ENCODE data around the gene PIK3R6. TPM values are rescaled to one million over a fixed set of nuclear protein-coding genes. Genes with fewer than 3 reads are reported as not detected.
A peak's percentile ranks its signal among the peaks of the same experiment; 100 is the strongest.

Gene PIK3R6
- total RNA-seq, 1 experiment from 2014 or later, result not detected

- Histone ChIP-seq H3K4me1 (ENCODE audit: insufficient read depth, low read length) (no peaks in the 10 kb centered on the region), H2AFZ (ENCODE audit: low read length) (no peak overlapping the region), H3K27me3 (ENCODE audit: low read length) (no peaks in the 10 kb centered on the region), H3K36me3 (ENCODE audit: low read depth, low read length) (no peaks in the 10 kb centered on the region), H3K27ac (ENCODE audit: low read length) (no peak overlapping the region), H3K9me3 (ENCODE audit: low read length) (no peaks in the 10 kb centered on the region), H3K4me3 (ENCODE audit: low read length) (no peak overlapping the region), H4K20me1 (ENCODE audit: low read length) (no peaks in the 10 kb centered on the region), H3K9ac (ENCODE audit: low read length) (no peak overlapping the region), H3F3A (ENCODE audit: low read length, unreplicated experiment) (no peaks in the 10 kb centered on the region), H3K9me2 (replicated peaks; ENCODE audit: low read length) (no peaks in the 10 kb centered on the region), H3K4me2 (ENCODE audit: low read length) (no peak overlapping the region), H3K79me2 (ENCODE audit: low read length) (no peaks in the 10 kb centered on the region)
- ChIA-PET CTCF (no interaction called here), POLR2A (ENCODE audit: unreplicated experiment) (no interaction called here)
- ATAC-seq (no peak), DNase-seq (no peak)
- no peak for TF ChIP-seq EZH2phosphoT487 (IDR thresholded peaks at IDR 0.05; ENCODE audit: borderline replicate concordance, low read length)
- TF ChIP-seq CTCF (conservative IDR thresholded peaks at IDR 0.05; ENCODE audit: low read depth, low read length), result no peak
- TF ChIP-seq EZH2 (IDR thresholded peaks at IDR 0.05; ENCODE audit: low read length, unreplicated experiment), result no peak
- intact Hi-C loops (cut with micrococcal nuclease), result no loop called here
- no TSS peak for BruUV-seq (replicated peaks)
These were observed 31.7 kb downstream of the PIK3R6 start for GRCh38 chr17:8835631-8836364.

GRCh38 chr17:8835106-8835505 lies 32.4 kb downstream of the PIK3R6 start:
- CTCF ChIA-PET, result no interaction called here
- no TSS peak for BruUV-seq (replicated peaks)
- H4K20me1 ChIP-seq (ENCODE audit: low read length), result no peaks in the 10 kb centered on the region
- H3K4me1 ChIP-seq (ENCODE audit: insufficient read depth, low read length), result no peaks in the 10 kb centered on the region
- no peaks in the 10 kb centered on the region for H3K9me2 ChIP-seq (replicated peaks; ENCODE audit: low read length)
- no peak overlapping the region for H3K4me2 ChIP-seq (ENCODE audit: low read length)
- intact Hi-C loops (cut with micrococcal nuclease), result no loop called here
- H3K79me2 ChIP-seq (ENCODE audit: low read length), result no peaks in the 10 kb centered on the region
- H3K9me3 ChIP-seq (ENCODE audit: low read length), result no peaks in the 10 kb centered on the region
- no peak overlapping the region for H3K9ac ChIP-seq (ENCODE audit: low read length)
- H3K27me3 ChIP-seq (ENCODE audit: low read length), result no peaks in the 10 kb centered on the region
- H3K4me3 ChIP-seq (ENCODE audit: low read length), result no peak overlapping the region
- POLR2A ChIA-PET (ENCODE audit: unreplicated experiment), result no interaction called here
- no peak overlapping the region for H2AFZ ChIP-seq (ENCODE audit: low read length)
- H3F3A ChIP-seq (ENCODE audit: low read length, unreplicated experiment), result no peaks in the 10 kb centered on the region
- no peaks in the 10 kb centered on the region for H3K36me3 ChIP-seq (ENCODE audit: low read depth, low read length)
- ATAC-seq, result no peak
- TF ChIP-seq EZH2phosphoT487 (IDR thresholded peaks at IDR 0.05; ENCODE audit: borderline replicate concordance, low read length) (no peak), CTCF (conservative IDR thresholded peaks at IDR 0.05; ENCODE audit: low read depth, low read length) (no peak), EZH2 (IDR thresholded peaks at IDR 0.05; ENCODE audit: low read length, unreplicated experiment) (no peak)
- no peak overlapping the region for H3K27ac ChIP-seq (ENCODE audit: low read length)
- no peak for DNase-seq

GRCh38 chr17:8832711-8833352 lies 34.6 kb downstream of the PIK3R6 start:
- Histone ChIP-seq H3F3A (ENCODE audit: low read length, unreplicated experiment) (no peaks in the 10 kb centered on the region), H3K79me2 (ENCODE audit: low read length) (no peaks in the 10 kb centered on the region), H3K4me3 (ENCODE audit: low read length) (no peak overlapping the region), H3K9me2 (replicated peaks; ENCODE audit: low read length) (no peaks in the 10 kb centered on the region), H3K27me3 (ENCODE audit: low read length) (no peaks in the 10 kb centered on the region), H3K9ac (ENCODE audit: low read length) (no peak overlapping the region), H3K9me3 (ENCODE audit: low read length) (no peaks in the 10 kb centered on the region), H2AFZ (ENCODE audit: low read length) (no peak overlapping the region), H3K36me3 (ENCODE audit: low read depth, low read length) (no peaks in the 10 kb centered on the region), H3K4me2 (ENCODE audit: low read length) (no peak overlapping the region), H3K4me1 (ENCODE audit: insufficient read depth, low read length) (no peaks in the 10 kb centered on the region), H3K27ac (ENCODE audit: low read length) (no peak overlapping the region), H4K20me1 (ENCODE audit: low read length) (no peaks in the 10 kb centered on the region)
- ATAC-seq (no peak), DNase-seq (no peak)
- no TSS peak for BruUV-seq (replicated peaks)
- TF ChIP-seq CTCF (conservative IDR thresholded peaks at IDR 0.05; ENCODE audit: low read depth, low read length) (peak; percentile 45), EZH2phosphoT487 (IDR thresholded peaks at IDR 0.05; ENCODE audit: borderline replicate concordance, low read length) (no peak), EZH2 (IDR thresholded peaks at IDR 0.05; ENCODE audit: low read length, unreplicated experiment) (no peak)
- ChIA-PET POLR2A (ENCODE audit: unreplicated experiment) (no interaction called here), CTCF (no interaction called here)
- intact Hi-C loops (cut with micrococcal nuclease), result no loop called here

Measured in PC-3 (cell line).